ENCODE measurements around the gene CTSL.
A peak's percentile ranks its signal among the peaks of the same experiment; 100 is the strongest.

The CTSL gene

GRCh38 chr9:87701491-87701890, 24.4 kb upstream of the CTSL start:
- no peak for DNase-seq (ENCODE audit: low read depth in 2 of 2)

- no peak for DNase-seq (ENCODE audit: low read depth in 2 of 2)
These were observed 23.9 kb upstream of the CTSL start for GRCh38 chr9:87701931-87702421.

- no peak for DNase-seq (ENCODE audit: low read depth in 2 of 2)
These were observed 23.0 kb upstream of the CTSL start for GRCh38 chr9:87702921-87703320.

GRCh38 chr9:87703636-87704276, 22.2 kb upstream of the CTSL start:
- DNase-seq (ENCODE audit: low read depth in 2 of 2), result no peak

GRCh38 chr9:87704342-87704741, 21.6 kb upstream of the CTSL start:
- DNase-seq (ENCODE audit: low read depth in 2 of 2), result no peak

GRCh38 chr9:87706066-87706739, 19.7 kb upstream of the CTSL start:
- DNase-seq (ENCODE audit: low read depth in 2 of 2), result no peak

- DNase-seq (ENCODE audit: low read depth in 2 of 2), result no peak
These were observed 18.0 kb upstream of the CTSL start for GRCh38 chr9:87707805-87708506.

GRCh38 chr9:87708546-87708945, 17.4 kb upstream of the CTSL start:
- no peak for DNase-seq (ENCODE audit: low read depth in 2 of 2)

- no peak for DNase-seq (ENCODE audit: low read depth in 2 of 2)
These were observed 16.8 kb upstream of the CTSL start for GRCh38 chr9:87708986-87709728.

- no peak for DNase-seq (ENCODE audit: low read depth in 2 of 2)
These were observed 15.5 kb upstream of the CTSL start for GRCh38 chr9:87710443-87710842.

GRCh38 chr9:87711857-87712800, 13.8 kb upstream of the CTSL start:
- DNase-seq (ENCODE audit: low read depth in 2 of 2), result no peak

GRCh38 chr9:87712801-87713277, 13.1 kb upstream of the CTSL start:
- DNase-seq (ENCODE audit: low read depth in 2 of 2), result no peak

GRCh38 chr9:87713278-87713987, 12.5 kb upstream of the CTSL start:
- DNase-seq (ENCODE audit: low read depth in 2 of 2), result peak; percentile 34 to 43

GRCh38 chr9:87713988-87714330, 12.0 kb upstream of the CTSL start:
- DNase-seq (ENCODE audit: low read depth in 2 of 2), result no peak

- no peak for DNase-seq (ENCODE audit: low read depth in 2 of 2)
These were observed 11.1 kb upstream of the CTSL start for GRCh38 chr9:87714819-87715218.

GRCh38 chr9:87716141-87716540, 9.8 kb upstream of the CTSL start:
- no peak for DNase-seq (ENCODE audit: low read depth in 2 of 2)

- DNase-seq (ENCODE audit: low read depth in 2 of 2), result no peak
These were observed 8.5 kb upstream of the CTSL start for GRCh38 chr9:87717456-87717855.

- DNase-seq (ENCODE audit: low read depth in 2 of 2), result no peak
These were observed 7.7 kb upstream of the CTSL start for GRCh38 chr9:87718231-87718630.

- no peak for DNase-seq (ENCODE audit: low read depth in 2 of 2)
These were observed 6.9 kb upstream of the CTSL start for GRCh38 chr9:87718852-87719612.

GRCh38 chr9:87720173-87720572, 5.7 kb upstream of the CTSL start:
- no peak for DNase-seq (ENCODE audit: low read depth in 2 of 2)
